HG02852 (cell line): ENCODE measurements around the gene PIK3R4.

Source experiments
- ATAC-seq: cut with Tn5 transposase; IDR thresholded peaks from one replicate; pipeline ENCODE4 v1.9.1; 2021; ENCODE audit warnings: mild to moderate bottlenecking, moderate library complexity; ENCODE audit not compliant: unreplicated experiment

Gene PIK3R4

DNA sequence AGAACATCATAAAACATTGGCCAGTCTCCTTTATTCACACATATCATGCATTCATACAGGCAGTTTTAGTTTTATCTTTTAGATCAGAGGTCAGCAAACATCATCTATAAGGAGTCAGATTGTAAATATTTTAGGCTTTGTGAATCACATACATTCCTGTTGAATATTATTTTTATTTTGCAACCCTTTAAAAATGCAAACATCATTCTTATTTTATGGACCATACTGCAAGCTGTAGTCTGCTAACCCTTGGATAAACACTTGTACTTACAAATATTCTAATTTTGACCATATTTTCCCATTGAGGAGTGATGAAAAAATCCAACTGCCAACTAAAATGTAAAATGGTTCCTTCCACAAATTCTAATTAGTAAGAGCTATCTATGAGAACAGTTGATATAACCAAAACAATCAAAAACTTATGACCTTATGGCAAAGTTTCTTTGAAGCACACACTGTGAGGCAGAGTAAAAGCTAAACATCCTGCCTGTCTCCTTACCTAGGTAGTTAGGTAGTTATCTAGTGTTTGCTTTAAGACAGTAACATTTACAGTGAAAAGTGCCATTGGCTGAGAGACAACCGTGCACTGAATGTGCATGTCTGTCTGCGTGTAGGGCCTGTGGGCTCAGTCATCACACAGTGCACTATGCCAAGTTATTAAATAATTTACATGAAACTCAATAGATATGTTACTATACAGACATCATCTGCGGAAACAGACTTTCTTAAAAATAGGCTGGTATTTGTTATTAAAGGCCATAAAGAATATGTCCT lies 57.7 kb downstream of the PIK3R4 start:
- ATAC-seq, result no peak

DNA sequence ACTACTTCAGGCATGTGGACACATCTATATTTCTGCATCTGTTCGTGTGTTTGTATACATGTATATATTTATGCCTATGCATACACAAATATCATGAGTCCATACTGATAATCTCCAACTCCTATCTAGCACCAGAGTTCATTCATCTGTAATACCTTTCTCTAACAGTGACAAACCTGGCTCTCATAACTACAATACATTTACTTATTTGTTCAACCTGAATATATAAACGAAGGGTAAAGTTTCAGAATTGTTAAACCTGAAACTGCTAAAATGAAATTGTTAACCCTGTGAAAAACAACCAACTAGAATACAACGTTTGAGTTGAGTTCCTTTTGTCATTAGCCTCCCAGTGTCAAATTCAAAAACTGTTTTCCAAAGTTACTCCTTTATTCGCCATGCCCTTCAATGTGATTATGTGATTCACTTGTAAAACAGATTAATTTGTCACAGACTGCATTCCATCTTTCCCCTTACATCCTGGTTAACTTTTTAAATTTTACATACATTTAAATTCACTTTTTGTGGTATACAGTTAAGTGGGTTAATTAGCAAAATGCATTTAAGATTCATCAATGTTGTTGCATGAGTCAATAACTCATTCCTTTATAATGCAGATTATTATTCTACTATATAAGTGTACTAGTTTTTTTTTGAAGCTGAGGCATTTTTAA lies 58.5 kb downstream of the PIK3R4 start:
- peak; percentile 49 for ATAC-seq

DNA sequence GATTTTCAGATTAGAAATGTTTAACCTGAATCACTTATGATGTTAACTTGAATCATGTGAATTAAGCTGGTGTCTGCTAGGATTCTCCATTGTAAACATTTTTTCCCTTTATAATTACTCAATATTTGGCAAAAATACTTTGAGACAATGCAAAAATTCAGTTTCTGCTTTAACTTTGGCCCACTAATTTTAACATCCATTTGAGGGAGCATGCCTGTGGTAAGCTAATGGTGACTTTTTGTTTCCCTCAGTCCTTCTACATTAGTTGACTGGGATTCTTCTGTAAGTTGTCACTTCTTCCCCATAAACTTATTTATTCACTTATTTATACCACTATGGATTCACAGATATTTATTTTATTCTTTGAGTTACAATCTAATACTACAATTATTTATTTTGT lies 59.3 kb downstream of the PIK3R4 start:
- ATAC-seq, result no peak

DNA sequence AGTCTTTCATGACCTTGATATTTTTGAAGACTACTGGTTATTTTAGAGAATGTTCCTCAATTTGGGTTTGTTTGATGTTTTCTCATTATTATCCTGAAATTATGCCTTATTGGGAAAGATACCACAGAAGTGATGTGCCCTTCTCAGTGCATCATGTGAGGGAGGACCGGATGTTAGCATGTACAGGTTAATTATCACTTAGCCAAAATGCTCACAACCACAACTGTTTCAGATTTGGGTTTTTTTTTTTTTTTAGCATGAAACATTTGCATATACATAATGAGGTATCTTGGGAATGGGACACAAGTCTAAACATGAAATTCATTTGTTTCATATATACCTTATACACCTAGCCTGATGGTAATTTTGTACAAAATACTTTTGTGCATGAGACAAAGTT lies 59.8 kb downstream of the PIK3R4 start:
- ATAC-seq, result no peak

DNA sequence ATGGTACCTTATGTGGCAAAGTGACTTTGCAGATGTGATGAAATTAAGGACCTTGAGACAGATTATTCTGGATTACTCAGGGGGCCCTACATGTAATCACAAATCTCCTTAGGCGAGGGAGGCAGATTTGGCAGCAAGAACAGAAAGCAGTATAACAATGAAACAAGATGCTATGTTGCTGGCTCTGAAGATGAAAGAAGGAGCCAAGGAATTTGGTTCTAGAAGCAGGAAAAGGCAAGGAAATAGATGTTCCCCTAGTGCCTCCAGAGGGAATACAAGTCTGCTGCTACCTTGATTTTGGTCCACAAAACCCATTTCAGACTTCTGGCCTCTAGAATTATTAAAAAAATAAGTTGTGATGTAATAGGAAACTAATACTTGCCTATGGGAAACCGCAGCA lies 64.5 kb downstream of the PIK3R4 start:
- ATAC-seq, result no peak

DNA sequence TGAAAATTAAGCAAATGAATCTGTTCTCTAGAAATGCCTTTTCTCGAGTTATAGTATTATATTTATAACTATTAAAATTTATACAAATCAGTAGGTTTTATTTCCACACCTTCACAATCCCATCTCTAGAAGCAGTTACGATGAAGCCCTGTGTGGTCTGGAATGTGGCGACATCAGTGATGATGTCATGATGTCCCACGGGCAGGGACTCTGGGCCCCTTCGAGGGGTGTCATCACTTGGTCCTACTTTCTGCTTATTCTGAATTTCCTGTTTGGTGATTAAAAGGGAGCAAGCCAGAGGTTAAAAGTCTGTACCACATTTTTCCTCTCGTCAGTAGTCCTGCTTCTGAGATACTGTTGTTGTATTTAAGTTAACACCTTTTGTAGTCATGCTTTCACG lies 67.4 kb downstream of the PIK3R4 start:
- no peak for ATAC-seq

DNA sequence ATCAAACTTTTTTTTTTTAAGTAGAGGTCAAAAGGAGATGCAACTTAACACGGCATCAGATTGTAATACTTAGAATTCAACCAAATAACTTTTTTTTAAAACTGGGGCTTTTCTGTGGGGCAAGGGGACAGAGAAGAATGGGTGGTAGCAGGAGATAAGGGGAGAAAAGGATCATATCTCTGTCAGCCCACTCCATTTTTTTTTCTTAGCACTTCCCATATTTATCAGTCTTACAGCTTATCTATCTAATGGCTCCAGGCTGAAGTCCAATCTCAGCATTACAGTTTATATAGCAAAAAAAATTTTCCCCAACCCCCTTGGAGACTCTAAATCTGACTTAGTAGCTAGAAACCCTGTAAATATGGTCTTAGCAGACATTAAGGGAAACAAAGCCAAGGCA lies 69.3 kb downstream of the PIK3R4 start:
- ATAC-seq, result no peak

DNA sequence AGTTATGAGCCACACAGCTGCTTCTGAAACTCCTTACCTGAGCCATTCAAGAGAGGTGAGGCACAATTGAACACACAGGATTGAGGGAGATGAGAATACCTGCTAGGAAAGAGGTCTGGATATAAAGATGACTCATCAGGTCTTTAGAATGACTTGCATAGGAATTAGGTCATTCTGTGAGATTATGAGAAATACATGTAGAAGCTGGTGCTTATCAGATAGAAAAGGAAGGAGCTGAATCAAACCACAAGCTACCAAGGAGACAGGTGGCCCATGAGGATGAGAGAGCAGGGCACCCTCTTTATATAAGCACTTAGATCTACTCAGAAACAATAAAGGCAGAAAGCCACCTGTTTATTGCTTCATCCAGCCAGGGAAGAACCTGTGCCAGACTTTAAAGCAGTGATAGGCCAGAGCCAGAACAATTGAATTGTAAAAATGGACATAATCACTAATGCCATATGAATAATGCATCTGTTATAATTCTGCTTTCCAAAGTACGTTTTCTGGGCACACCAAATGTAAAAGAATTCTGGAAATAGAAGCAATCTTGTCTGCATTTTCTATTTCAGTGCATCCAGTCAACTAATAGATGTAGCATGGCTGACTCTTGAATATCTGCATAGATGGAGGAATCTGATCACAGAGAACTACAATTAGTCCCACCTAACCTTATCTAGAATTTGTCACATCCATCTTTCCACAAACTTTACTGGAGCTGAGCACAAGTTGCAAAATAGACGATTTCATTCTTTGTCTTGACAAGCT lies 74.9 kb downstream of the PIK3R4 start:
- no peak for ATAC-seq

DNA sequence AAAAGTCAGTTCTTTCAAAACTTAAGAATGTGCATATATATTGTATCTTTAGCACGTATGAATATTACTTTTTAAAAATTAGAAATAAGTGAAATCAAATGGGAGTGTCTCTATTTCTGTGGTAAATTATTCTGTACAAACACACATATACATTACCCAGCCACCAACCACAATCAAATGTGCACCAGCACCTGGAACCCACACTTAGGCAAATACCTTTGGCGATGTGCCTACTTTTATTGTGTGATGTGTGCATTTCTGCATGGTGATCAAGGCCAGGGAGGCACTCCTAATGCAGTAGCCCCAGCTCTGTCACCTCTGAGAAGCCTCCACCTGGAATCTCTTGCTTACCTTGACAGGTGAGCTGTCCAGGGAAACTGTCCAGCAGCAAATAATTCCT lies 76.9 kb downstream of the PIK3R4 start:
- ATAC-seq, result no peak

DNA sequence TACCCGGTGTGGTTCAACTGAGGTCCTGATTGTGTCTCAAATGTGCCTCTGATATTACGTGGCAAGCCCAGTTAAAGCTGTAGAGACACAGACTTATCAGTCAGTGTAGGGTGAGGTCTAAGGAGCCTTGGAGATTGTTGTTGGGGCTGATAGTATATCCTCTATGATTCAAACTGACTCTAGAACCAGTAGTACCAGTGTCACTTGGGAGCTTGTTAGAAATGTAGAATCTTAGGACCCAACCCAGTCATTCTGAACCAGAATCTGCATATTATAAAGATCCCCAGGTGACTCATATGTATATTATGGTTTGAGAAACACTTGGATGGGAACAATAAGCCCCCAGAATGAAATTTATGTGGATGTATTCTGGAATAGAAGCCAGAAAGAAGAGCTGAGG lies 83.5 kb downstream of the PIK3R4 start:
- no peak for ATAC-seq

DNA sequence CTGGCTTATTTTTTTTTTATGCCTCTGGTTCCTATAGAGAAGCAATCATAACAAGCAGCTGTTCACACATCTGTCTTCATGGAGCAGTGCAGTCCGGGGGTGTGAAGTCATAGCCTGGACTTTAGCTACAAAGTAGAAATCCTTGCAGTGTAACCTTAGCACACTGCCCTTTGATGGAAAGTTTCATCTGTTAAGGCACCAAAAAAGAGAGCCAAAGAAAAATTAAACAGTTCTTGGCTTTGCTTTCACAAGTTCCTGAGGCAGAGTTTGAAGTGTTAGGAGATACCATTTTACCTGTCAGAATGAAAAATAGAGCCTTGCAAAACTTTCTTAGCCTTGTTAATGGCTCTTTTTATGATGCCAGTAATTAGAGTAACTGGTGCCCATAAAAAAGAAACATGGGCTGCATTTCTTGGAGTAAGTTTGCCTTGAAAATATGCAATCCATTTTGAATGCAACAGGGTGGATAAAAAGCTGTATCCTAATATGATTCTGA lies 84.1 kb downstream of the PIK3R4 start:
- ATAC-seq, result no peak

DNA sequence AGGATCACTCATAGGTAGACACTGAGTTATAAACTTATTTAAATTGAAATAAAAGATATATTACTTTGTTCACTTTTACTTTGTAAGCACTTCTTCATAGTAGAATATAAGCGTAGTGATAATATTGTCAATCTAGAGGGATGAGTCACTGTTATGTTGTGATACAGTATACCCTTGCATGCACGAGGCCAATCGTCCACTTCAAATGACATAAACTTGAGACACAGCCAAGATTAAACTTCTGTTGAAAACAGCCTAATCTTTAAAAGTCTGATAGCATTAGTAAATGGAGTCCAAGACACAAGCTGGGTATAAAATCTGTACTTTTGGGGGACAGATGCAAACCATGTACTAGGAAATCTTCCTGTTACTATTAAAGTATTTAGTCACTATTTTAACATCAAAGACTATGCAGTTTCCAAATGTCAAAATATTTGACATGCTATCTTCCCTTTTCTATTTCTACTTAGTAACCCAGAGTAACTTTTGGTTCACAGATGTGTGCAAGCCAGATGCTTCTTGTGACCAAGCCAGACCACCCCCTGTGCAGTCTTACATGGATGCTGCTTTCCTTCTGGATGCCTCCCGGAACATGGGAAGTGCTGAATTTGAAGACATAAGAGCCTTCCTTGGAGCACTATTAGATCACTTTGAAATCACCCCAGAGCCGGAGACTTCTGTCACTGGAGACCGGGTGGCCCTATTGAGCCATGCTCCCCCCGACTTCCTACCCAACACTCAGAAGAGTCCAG lies 85.3 kb downstream of the PIK3R4 start:
- ATAC-seq, result no peak

DNA sequence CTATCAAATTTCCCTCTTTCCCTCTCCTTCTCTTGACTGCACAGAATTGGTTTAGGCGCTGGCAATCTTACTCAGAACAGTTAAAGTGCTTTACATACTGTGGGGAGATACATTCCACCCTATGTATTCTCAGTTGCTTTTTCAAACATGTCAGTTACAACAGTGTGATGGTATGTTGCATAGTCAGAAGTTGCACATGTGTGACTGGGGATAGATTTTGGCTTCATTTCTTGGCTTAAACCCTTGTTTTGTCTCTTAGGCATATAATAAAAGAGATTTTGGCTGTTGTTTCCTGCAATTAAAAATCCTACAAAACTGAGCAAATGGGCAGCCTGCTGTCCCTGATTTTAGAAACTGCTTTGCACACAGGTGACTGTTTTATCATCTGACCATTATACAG lies 86.7 kb downstream of the PIK3R4 start:
- ATAC-seq, result no peak

DNA sequence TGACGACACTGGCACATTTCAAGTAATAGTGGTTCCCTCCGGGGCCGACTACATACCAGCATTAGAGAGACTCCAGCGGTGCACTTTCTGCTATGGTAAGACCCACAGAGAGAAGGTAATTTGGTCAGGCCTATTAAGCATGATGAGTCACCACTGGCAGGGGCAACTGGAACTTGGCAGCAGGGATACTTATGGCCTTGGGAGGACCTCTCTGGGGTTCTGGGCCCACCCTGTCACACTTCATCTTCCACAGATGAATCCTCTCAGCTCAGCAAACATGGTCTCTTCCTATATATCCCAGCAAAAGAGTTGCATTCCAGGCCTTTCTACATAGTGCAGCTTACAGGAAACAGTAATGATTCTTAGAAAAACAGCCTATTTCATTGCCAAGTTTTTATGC lies 88.0 kb downstream of the PIK3R4 start:
- ATAC-seq, result no peak

DNA sequence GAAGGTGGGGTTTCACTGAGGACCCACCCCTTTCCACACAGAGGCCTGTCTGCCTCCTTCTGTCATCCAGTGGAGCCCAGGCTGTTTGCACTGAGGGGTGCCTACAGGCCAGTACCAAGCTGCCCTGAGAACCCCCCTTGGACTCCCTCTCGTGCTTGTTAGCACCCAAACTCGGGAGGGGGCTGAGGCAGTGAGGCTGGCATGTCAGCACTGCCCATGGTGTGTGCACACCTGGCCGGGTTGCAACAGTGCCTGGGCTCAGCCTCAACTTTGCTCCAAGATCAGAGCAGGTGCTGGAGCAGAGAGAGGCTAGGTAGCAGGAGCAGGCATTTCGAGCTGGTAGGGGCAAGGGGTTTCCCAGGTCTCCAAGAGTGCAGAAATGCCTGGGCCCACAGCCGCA lies 90.0 kb downstream of the PIK3R4 start:
- ATAC-seq, result no peak

DNA sequence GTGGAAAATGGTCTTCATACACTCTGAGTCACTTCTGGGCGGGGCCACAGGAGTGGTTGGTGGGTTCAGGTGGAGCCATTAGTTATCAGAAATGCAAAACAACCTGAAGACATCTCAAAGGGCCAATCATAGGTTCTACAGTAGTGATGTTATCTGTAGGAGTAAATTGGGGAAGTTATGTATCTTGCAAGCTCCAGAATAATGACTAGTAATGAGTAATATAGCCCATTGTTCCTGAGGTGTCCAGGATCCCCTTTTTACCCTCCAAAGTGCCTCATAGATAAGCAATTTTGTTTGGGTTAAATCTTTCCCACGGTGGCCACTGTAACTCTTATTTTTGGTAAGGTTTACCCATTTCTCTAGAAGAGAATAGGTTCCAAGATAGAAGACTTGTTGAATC lies 91.7 kb downstream of the PIK3R4 start:
- no peak for ATAC-seq

DNA sequence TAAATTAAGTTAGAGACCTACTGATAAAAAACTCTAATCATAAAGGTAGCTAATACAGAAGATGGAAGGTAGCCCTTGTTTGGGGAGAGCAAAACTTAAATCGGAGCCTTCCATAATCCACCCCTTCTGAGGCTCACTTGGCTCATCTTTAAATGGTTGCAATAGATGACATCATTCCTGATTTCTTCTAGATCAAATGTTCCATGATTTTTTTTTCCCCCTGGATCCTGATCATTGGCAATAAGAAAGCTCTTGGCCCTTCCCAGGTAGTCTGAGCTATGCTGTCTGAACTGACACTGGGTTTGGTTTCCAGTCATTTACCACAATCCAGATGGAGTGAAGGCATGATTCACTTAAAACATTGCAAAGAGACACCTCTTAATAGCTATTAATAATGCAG lies 92.5 kb downstream of the PIK3R4 start:
- ATAC-seq, result no peak

DNA sequence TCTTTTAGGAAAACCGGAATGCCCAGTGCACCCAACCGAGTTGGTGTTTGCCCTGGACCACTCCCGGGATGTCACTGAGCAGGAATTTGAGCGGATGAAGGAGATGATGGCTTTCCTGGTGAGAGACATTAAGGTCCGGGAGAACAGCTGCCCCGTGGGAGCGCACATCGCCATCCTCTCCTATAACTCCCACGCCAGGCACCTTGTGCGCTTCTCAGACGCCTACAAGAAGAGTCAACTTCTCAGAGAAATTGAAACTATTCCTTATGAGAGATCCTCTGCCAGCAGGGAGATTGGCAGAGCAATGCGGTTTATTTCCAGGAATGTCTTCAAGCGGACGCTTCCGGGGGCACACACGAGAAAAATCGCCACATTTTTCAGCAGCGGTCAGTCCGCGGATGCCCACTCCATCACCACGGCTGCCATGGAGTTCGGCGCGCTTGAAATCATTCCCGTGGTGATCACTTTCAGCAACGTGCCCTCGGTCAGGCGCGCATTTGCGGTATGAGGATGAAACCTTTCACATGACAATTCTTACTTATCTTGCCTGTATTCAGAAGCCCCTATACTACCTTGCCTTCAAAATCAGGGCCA lies 97.5 kb downstream of the PIK3R4 start:
- ATAC-seq, result no peak

DNA sequence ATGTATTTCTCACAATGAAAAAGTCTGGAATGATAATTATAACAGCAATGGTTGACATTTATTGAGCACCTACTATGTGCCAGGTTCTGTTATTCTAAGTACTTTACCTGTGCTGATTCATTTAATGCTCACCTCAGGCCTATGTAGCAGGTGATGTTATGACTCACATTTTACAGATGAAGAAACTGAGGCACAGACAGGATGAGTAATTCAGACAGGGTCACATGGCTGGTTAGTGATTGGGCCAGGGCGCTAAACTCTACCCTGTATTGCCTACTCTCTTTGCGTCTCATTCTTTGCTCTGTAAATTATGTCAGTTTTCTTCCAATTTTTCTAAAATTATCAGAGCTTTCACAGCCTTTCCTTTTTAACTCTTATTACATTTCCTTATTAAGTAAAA lies 98.3 kb downstream of the PIK3R4 start:
- no peak for ATAC-seq

DNA sequence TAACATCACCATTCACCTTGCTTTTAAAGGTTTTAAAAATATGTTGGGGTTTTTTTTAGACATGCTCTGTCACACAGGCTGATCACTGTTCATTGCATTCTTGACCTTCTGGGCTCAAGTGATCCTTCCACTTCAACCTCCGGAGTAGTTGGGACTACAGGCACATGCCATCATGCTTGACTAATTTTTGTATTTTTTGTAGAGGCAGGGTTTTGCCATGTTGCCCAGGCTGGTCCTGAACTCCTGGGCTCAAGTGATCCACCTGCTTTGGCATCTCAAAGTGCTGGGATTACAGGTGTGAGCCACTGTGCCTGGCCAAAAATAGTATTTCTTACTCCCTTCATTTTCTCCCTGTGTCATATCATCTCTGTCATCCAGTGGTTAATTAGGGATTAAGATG lies 101.4 kb downstream of the PIK3R4 start:
- no peak for ATAC-seq
